Tibial nerve (tissue), 4 donors: ENCODE measurements around the gene TAS2R31. TPM values are rescaled to one million over a fixed set of nuclear protein-coding genes. Genes with fewer than 3 reads are reported as not detected.

Experiments
- DNase-seq, 2 donors: peaks; one replicate each; pipeline ENCODE4 v3.0.0-alpha.2; 2019; ENCODE audit warnings: low spot score in 2 of 2
- H3K27ac ChIP-seq, 4 donors: fragments of 200-600 bp; sonication (generic) in 3 of 4; one replicate each; pipeline ENCODE4 v1.5.1; 2017 to 2019; ENCODE audit warnings: mild to moderate bottlenecking in 1 of 4
- H3K27me3 ChIP-seq, 2 donors: fragments of 200-600 bp; sonication (generic) in 1 of 2; one replicate each; pipeline versions ENCODE4 v1.5.1 to v1.6.0; 2017 to 2019
- H3K36me3 ChIP-seq, 3 donors: fragments of 200-600 bp; sonication (generic); one replicate each; pipeline ENCODE4 v1.5.1; 2018 to 2019
- H3K4me1 ChIP-seq, 4 donors: fragments of 200-600 bp; sonication (generic) in 3 of 4; one replicate each; pipeline ENCODE4 v1.5.1; 2017 to 2019
- H3K4me3 ChIP-seq, 4 donors: fragments of 200-600 bp; sonication (generic) in 3 of 4; one replicate each; pipeline ENCODE4 v1.5.1; 2017 to 2019; ENCODE audit warnings: mild to moderate bottlenecking in 1 of 4, moderate library complexity in 1 of 4
- H3K9me3 ChIP-seq, 4 donors: fragments of 200-600 bp; sonication (generic) in 3 of 4; one replicate each; pipeline ENCODE4 v1.5.1; 2017 to 2019
- CTCF ChIP-seq, 5 experiments: fragments of 200-600 bp in 3 of 5; fragments of 450-650 bp in 2 of 5; sonication (generic) in 3 of 5; IDR thresholded peaks; one replicate each; pipeline ENCODE4 v1.5.1; 2016 to 2019; ENCODE audit warnings: antibody characterized with exemption in 5 of 5, mild to moderate bottlenecking in 3 of 5, moderate library complexity in 2 of 5
- EP300 ChIP-seq, 2 donors: sonication (generic); formaldehyde crosslinking; IDR thresholded peaks; one replicate each; pipeline ENCODE4 v1.6.1; 2017; ENCODE audit warnings: antibody characterized with exemption in 2 of 2, mild to moderate bottlenecking in 1 of 2
- POLR2A ChIP-seq, 2 donors: fragments of 450-650 bp; IDR thresholded peaks; one replicate each; pipeline ENCODE4 v1.6.1; 2017; ENCODE audit warnings: antibody characterized with exemption in 2 of 2, mild to moderate bottlenecking in 2 of 2, moderate library complexity in 2 of 2
- WGBS, 2 donors: methylation state at CpG; one replicate each; pipeline ENCODE4 v1.1.5; 2018; 5-methylcytosine and 5-hydroxymethylcytosine counted together
- total RNA-seq, 4 donors: library from RNA; depleted of rRNA; stranded (reverse); fragments of >200 nt; gene quantifications; one replicate each; pipeline ENCODE4 v1.1.0, GENCODE V29; 2016

Gene TAS2R31
- total RNA-seq, 4 donors from 2014 or later: 10.3 to 17.3 (median 12.0) TPM

GRCh38 chr12:10998204-10998603 is 33.0 kb downstream of the TAS2R31 start, which contains the start of gene TAS2R20:
Gene TAS2R20, minus strand, starts transcription at chr12:10998304. Its CDS starts 429 bp downstream, at chr12:10997875.
- DNase-seq: no peak
- Histone ChIP-seq H3K9me3 (peaks cover 0 to 4% (median 0%) of the 10 kb centered on the region in 4 donors), H3K4me3 (no peak within 1 kb of the TSS), H3K36me3 (peaks cover 0 to 18% (median 0%) of the 10 kb centered on the region in 3 donors), H3K27ac (no peak within 1 kb of the TSS), H3K4me1 (no peaks in the 10 kb centered on the region), H3K27me3 (no peaks in the 10 kb centered on the region)
- TF ChIP-seq CTCF (IDR thresholded peaks at IDR 0.05): no peak
- TF ChIP-seq EP300 (IDR thresholded peaks at IDR 0.05): no peak
- no peak for TF ChIP-seq POLR2A (IDR thresholded peaks at IDR 0.05)

GRCh38 chr12:10994307-10994706 is 36.9 kb downstream of the TAS2R31 start:
- H3K27me3 ChIP-seq: no peaks in the 10 kb centered on the region
- H3K4me3 ChIP-seq: no peak overlapping the region
- no peaks in the 10 kb centered on the region for H3K9me3 ChIP-seq
- peaks cover 0 to 38% (median 0%) of the 10 kb centered on the region in 3 donors for H3K36me3 ChIP-seq
- 93 to 96% methylated on average over 3 of the region's 3 CpGs for WGBS, 2 donors
- no peak for DNase-seq
- H3K4me1 ChIP-seq: no peaks in the 10 kb centered on the region
- H3K27ac ChIP-seq: no peak overlapping the region
- no peak for TF ChIP-seq CTCF (IDR thresholded peaks at IDR 0.05)
- TF ChIP-seq POLR2A (IDR thresholded peaks at IDR 0.05): no peak
- TF ChIP-seq EP300 (IDR thresholded peaks at IDR 0.05): no peak

- Histone ChIP-seq H3K9me3 (no peaks in the 10 kb centered on the region), H3K4me3 (no peak overlapping the region), H3K4me1 (no peaks in the 10 kb centered on the region), H3K36me3 (peaks cover 0 to 29% (median 0%) of the 10 kb centered on the region in 3 donors), H3K27ac (no peak overlapping the region), H3K27me3 (no peaks in the 10 kb centered on the region)
- 96 to 98% methylated on average over 2 of the region's 2 CpGs for WGBS, 2 donors
- TF ChIP-seq CTCF (IDR thresholded peaks at IDR 0.05): no peak
- TF ChIP-seq POLR2A (IDR thresholded peaks at IDR 0.05): no peak
- TF ChIP-seq EP300 (IDR thresholded peaks at IDR 0.05): no peak
- no peak for DNase-seq
Observed at GRCh38 chr12:10989107-10989506, 42.1 kb downstream of the TAS2R31 start.

- no peaks in the 10 kb centered on the region for H3K4me1 ChIP-seq
- peaks cover 0 to 12% (median 0%) of the 10 kb centered on the region in 3 donors for H3K36me3 ChIP-seq
- H3K27me3 ChIP-seq: no peaks in the 10 kb centered on the region
- no peaks in the 10 kb centered on the region for H3K9me3 ChIP-seq
- H3K4me3 ChIP-seq: no peak within 1 kb of the TSS
- TF ChIP-seq POLR2A (IDR thresholded peaks at IDR 0.05) (no peak), CTCF (IDR thresholded peaks at IDR 0.05) (no peak), EP300 (IDR thresholded peaks at IDR 0.05) (no peak)
- DNase-seq: no peak
- no peak within 1 kb of the TSS for H3K27ac ChIP-seq
- WGBS, 2 donors: 30 to 33% methylated on average over 2 of the region's 2 CpGs
Observed at GRCh38 chr12:10986812-10987211, 44.4 kb downstream of the TAS2R31 start, which contains the start of gene TAS2R50. Gene TAS2R50, minus strand, starts transcription at chr12:10986912. Its CDS starts 52 bp downstream, at chr12:10986860.

GRCh38 chr12:10982244-10982643 is 49.0 kb downstream of the TAS2R31 start:
- Histone ChIP-seq H3K4me1 (no peaks in the 10 kb centered on the region), H3K9me3 (no peaks in the 10 kb centered on the region), H3K27ac (no peak overlapping the region), H3K36me3 (no peaks in the 10 kb centered on the region), H3K27me3 (no peaks in the 10 kb centered on the region), H3K4me3 (no peak overlapping the region)
- TF ChIP-seq EP300 (IDR thresholded peaks at IDR 0.05) (no peak), POLR2A (IDR thresholded peaks at IDR 0.05) (no peak), CTCF (IDR thresholded peaks at IDR 0.05) (no peak)
- no peak for DNase-seq
- 83 to 87% methylated on average over 5 of the region's 5 CpGs for WGBS, 2 donors

Other genes with a start within 250 kb of the TAS2R31 start
- 1 to 10 TPM in 1 of 4 donors, not detected in 3; 1.5 TPM for gene TAS2R7, start 228.8 kb downstream of the TAS2R31 start, total RNA-seq
- gene TAS2R8, start 224.1 kb downstream of the TAS2R31 start, total RNA-seq: not detected
- gene TAS2R9, start 221.2 kb downstream of the TAS2R31 start, total RNA-seq: not detected
- 1 to 10 TPM in 2 of 4 donors, under 1 TPM in 1, not detected in 1; 0.59 to 1.7 (median 1.5) TPM for gene TAS2R10, start 205.0 kb downstream of the TAS2R31 start, total RNA-seq
- 10 to 100 TPM in 1 of 4 donors, 1 to 10 TPM in 3; 2.2 to 11.4 (median 6.2) TPM for gene PRR4, start 181.9 kb downstream of the TAS2R31 start, total RNA-seq
- 10 to 100 TPM; 45.1 to 54.3 (median 52.4) TPM for gene PRH1, start 147.2 kb downstream of the TAS2R31 start, total RNA-seq
- 10 to 100 TPM in 1 of 4 donors, 1 to 10 TPM in 3; 1.8 to 11.6 (median 3.0) TPM for gene TAS2R13, start 121.8 kb downstream of the TAS2R31 start, total RNA-seq
- 10 to 100 TPM in 1 of 4 donors, 1 to 10 TPM in 1, not detected in 2; 2.0 to 14.4 TPM for gene PRH2, start 102.2 kb downstream of the TAS2R31 start, total RNA-seq
- gene TAS2R14, start 92.1 kb downstream of the TAS2R31 start, total RNA-seq: 1 to 10 TPM; 2.0 to 6.3 (median 5.8) TPM
- 1 to 10 TPM in 3 of 4 donors, under 1 TPM in 1; 0.84 to 5.1 (median 2.5) TPM for gene TAS2R50, start 44.5 kb downstream of the TAS2R31 start, total RNA-seq
- gene TAS2R20, start 33.1 kb downstream of the TAS2R31 start, total RNA-seq: 1 to 10 TPM; 1.4 to 8.4 (median 5.9) TPM
- gene TAS2R19, start 8.8 kb downstream of the TAS2R31 start, total RNA-seq: 10 to 100 TPM in 2 of 4 donors, 1 to 10 TPM in 2; 7.3 to 14.9 (median 9.9) TPM
- 10 to 100 TPM in 1 of 4 donors, 1 to 10 TPM in 3; 1.5 to 12.6 (median 1.8) TPM for gene TAS2R46, start 30.9 kb upstream of the TAS2R31 start, total RNA-seq
- 1 to 10 TPM; 4.5 to 9.0 (median 5.0) TPM for gene TAS2R43, start 60.9 kb upstream of the TAS2R31 start, total RNA-seq
- 1 to 10 TPM; 4.9 to 9.0 (median 6.3) TPM for gene TAS2R30, start 103.2 kb upstream of the TAS2R31 start, total RNA-seq
- gene SMIM10L1, start 139.8 kb upstream of the TAS2R31 start, total RNA-seq: 1 to 10 TPM; 7.5 to 9.6 (median 8.1) TPM
- not detected for gene TAS2R42, start 155.5 kb upstream of the TAS2R31 start, total RNA-seq
- not detected for gene PRB3, start 238.3 kb upstream of the TAS2R31 start, total RNA-seq